ENCODE data around the gene GATAD1.

- TF ChIP-seq, protein P1, sequence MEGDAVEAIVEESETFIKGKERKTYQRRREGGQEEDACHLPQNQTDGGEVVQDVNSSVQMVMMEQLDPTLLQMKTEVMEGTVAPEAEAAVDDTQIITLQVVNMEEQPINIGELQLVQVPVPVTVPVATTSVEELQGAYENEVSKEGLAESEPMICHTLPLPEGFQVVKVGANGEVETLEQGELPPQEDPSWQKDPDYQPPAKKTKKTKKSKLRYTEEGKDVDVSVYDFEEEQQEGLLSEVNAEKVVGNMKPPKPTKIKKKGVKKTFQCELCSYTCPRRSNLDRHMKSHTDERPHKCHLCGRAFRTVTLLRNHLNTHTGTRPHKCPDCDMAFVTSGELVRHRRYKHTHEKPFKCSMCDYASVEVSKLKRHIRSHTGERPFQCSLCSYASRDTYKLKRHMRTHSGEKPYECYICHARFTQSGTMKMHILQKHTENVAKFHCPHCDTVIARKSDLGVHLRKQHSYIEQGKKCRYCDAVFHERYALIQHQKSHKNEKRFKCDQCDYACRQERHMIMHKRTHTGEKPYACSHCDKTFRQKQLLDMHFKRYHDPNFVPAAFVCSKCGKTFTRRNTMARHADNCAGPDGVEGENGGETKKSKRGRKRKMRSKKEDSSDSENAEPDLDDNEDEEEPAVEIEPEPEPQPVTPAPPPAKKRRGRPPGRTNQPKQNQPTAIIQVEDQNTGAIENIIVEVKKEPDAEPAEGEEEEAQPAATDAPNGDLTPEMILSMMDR (IDR thresholded peaks at IDR 0.05; ENCODE audit: borderline replicate concordance, extremely low read depth, low read length, poor library complexity, severe bottlenecking) = no peak
- TF ChIP-seq EZH2 (IDR thresholded peaks at IDR 0.05; ENCODE audit: borderline replicate concordance, low read depth, low read length, severe bottlenecking) = no peak
These were observed 44.1 kb upstream of the GATAD1 start for GRCh38 chr7:92402920-92403759.
